Activated CD8-positive, alpha-beta memory T cell treated with anti-CD3 and anti-CD28 coated beads for 1 hour (primary cell): Measurements from ENCODE around the gene TIAM2.

ENCODE experiments used
- DNase-seq, 2 donors: peaks; one replicate each; pipeline ENCODE4 v3.0.0-alpha.2; 2020; ENCODE audit warnings: low read depth in 1 of 2; ENCODE audit errors: extremely low read depth in 1 of 2

The TIAM2 gene

DNA sequence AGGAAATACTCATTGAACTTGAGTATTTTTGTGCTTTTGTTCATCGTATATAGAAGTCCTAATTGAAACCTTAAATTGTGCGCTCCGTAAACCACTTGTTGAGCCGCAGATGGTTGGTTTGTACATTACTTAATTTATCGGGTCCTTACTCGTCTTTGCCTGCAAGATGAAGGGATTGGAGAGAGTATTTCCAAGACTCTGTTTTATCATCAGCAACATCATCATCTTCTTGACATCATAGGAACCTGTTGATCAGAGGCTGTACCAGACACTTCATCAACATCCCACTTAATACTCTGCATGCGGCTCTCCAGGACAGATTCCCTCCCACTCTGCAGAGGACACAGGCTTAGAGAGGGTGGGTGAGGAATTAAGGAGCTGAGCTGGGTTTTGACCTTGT is 28.6 kb downstream of the TIAM2 start:
- no peak for DNase-seq

DNA sequence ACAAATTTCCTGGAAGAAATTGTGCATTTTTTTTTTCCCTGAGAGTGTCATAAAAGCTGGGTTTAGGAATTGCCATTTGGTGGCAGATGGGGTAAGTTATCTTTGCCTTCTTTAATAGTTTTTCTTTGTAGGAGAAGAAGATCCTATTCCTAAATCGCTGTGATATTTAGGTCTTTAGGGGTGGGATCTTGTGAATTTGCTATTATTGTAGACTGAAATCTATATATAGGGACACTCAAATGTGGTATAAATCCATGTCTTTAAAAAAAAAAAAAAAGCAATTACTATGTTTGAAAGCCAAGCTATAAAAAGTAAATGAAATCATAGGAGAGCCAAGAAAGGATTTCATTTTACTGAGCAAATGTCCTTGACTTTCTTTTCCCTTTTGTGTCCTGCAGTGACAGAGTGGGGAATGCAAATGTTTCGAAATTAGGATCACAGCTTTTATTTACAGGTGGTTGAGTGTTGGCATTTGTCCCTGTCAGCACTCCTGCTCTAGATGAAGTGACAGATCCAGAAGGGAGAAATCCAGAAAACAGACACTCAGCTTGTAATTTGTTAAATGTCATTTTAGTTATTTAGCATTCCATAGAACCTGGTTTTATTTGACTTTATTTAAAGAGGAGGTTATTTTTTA is 29.4 kb downstream of the TIAM2 start:
- DNase-seq = no peak

DNA sequence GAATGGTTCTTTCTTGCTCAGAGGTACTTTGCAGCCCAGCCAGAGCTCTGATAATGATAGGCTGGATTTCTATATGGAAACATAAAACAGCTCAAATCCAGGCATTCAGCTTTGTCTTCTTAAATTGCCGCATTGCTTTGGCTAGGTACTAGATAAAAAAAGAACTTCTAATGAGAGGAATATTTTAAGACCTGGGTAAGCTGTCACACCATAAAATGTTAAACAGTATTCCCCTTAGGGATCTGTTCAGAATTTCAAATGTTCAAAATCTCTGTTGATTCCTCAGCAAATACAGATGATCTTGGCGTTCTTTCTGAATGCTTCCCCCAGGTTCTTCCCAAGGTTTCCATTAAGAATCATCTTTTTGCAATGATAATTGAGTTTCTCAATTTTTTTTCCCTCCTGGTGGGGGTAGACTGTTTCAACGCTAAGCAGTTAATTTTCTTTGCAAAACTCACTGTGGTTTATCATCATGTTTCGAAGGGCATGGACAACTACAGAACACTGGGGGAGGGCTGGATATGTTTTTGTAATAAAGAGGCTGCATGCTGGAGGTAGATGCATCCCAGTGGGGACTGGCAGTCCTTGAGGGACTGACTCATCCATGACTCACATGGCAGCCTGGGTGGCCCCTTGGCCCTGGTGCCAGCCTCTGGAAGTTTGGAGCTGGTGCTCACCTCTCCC is 31.0 kb downstream of the TIAM2 start:
- DNase-seq = no peak

DNA sequence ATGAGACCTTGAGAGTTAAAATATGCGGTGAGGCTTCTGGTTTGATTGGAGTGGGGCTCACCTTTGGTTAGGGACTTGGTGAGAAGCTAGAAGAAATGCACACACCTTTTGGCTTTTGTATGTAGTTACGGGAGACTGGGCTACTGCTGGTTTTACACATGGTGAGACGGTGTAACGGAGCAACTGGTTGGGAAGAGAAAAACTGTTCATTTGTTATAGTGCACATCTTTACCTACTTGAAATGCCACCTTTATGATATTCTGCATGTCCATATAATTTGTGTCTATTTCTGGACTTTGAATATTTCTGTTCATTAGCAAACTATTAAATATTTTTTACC is 31.6 kb downstream of the TIAM2 start:
- no peak for DNase-seq

DNA sequence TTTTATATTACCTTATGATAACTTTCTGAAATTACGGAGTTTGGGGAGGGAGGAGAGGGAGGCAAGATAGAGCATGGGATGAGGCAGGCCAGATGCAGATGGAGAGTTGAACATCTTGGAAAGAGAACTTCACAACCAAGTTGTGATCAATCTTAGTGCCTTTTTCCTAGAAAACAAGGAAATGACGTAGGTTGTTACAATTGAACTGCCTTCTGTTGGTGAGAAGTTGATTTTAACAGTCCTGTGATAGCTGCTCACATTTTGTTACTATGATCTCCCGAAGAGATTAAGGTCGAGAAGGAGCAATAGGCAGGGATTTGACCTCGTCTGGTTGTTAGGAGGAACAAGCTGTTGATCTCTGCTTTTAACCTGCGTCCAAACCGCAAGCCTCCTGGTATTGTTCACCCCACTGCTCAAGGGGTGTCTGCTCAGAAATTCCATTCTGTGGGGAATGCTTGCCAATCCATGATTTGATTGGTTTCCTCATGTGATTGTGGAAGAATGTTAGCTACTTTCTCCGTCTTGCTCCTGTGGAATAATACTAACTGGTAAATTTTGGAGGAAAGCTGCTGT is 35.1 kb downstream of the TIAM2 start:
- DNase-seq = no peak

DNA sequence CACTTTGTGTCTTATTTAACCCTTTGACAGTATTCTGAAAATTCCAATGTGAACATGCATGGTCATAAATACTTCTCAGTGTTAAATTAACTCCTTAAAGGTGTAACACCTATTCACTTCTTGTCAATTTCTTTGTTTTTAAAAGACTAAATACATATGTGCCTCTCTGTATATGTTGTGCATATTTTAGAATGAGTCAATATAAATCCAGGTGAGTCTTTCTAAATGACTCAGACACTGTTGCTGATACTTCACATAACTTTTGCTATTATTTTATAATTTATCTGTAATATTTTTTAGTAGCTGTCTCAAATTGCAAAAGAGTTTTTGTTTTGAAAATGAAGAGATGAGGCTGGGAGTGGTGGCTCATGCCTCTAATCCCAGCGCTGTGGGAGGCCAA is 36.0 kb downstream of the TIAM2 start:
- DNase-seq = no peak

DNA sequence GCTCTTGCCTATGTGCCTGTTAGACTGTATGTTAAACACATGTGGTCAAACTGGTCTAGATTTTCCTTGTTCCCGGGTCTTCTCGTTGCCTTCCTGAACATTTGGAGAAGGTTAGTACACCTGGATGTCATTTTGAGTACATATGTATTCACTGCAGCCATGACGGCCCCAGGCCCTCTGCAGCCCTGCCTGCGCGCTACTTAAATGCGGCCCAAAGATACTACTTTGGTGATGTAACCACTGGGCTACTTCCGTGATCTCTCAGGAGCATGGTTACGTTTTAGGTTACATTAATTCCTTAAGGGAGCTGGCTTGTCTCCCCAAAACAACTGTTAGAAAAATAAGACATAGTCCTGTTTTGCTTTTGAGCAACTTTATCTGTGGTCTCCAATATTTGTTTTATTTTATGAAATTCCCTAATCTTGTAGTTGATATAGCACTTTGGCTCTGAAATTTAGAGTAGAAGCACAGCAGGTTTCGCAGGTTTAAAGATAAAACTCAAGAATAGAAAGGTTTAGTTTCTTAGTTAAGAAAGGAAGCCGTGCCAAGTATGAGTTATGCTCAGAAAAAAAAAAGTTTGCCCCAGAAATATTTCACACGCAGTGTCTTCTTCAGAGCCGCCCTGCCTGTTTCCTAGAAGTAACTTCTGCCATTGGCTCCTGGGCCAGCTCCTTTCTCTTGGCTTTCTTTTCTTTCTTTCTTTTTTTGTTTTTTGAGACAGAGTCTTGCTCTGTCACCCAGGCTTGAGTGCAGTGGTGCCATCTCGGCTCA is 38.1 kb downstream of the TIAM2 start:
- no peak for DNase-seq

DNA sequence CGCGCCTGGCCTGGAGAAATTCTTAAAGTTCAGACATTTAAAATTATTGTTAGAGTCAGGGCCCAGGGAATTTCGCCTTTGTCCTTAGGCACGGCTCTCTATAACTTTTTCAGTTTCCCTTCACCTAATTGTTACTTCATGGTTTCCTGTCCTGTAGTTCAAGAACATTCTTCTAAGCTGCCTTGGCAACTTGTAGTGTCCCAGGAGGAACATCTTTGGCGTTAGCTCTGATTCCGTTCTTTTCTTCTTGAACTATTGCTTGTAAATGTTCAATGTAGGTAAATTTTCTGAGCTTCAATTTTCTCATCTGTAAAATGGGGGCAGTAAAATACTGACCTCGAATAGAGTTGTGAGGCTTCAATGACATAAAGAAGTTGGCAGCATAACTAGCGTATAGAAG is 41.8 kb downstream of the TIAM2 start:
- no peak for DNase-seq

DNA sequence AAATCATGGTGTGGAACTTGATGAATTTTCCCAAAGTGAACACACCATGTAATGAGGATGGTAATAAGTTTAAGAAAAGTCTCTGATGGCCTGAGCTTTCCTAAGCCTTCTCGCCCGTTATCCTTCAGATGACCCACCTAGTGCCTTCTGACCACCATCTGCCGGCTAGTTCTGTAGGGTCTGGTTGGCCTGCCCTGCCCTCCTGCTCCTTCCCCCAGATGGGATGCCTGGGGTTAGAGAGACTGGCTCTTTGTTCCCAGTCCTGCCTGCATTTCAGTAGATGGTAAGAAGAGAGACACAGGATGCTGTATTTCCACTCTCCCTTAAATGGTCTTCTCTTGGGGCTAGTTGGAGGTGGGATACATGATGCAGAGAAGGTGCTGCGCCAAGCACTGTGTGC is 43.0 kb downstream of the TIAM2 start:
- no peak for DNase-seq

DNA sequence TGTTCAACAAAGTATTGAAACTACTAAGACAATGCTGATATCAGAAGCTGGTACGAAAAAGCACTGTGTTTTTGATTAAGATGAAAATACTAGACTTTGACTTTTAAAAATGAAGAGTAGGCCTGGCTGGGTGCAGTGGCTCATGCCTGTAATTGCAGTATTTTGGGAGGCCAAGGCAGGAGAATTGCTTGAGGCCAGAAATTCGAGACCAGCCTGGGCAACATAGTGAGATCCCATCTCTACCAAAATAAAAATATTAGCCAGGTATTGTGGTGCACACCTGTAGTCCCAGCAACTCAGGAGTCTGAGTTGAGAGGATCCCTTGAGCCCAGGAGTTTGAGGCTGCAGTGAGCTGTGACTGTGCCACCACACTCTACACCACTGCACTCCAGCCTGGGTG is 43.4 kb downstream of the TIAM2 start:
- no peak for DNase-seq

DNA sequence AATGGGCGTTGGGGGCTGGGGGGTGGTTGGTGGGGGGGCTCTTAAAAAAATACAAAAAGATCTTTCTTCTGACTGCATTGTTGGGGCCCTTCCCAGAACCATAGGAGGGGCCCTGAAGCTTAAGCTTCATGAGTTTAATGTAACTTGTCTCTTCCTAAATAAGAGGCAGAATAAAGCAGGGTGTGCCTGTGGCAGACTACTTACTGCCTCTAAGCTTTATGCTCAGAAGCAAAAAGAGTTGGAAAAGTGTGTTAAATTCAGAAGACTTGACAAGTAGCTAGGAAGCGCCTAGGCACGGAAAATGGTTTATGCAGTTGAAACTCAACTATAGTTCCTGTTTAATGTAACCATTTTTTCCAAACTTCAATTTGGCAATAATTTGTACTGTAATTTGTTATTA is 44.5 kb downstream of the TIAM2 start:
- no peak for DNase-seq

DNA sequence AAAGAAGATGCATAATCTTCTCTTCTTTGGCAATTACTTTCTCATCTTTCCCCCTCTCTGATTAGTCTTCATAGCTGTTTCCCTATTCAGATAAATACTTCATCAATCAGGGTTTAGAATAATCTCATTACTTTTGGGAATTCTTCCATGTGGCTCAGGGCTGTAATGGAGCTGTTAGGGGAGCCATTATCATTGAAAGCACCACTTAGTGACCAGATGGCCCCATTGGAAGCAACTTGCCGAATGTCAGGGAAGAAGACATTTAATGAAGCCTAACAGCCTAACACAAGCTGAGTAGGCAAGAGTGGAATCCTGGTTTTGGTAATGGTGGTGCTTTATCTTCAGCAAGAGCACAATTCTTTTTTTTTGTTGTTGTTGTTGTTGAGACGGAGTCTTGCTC is 45.0 kb downstream of the TIAM2 start:
- no peak for DNase-seq

DNA sequence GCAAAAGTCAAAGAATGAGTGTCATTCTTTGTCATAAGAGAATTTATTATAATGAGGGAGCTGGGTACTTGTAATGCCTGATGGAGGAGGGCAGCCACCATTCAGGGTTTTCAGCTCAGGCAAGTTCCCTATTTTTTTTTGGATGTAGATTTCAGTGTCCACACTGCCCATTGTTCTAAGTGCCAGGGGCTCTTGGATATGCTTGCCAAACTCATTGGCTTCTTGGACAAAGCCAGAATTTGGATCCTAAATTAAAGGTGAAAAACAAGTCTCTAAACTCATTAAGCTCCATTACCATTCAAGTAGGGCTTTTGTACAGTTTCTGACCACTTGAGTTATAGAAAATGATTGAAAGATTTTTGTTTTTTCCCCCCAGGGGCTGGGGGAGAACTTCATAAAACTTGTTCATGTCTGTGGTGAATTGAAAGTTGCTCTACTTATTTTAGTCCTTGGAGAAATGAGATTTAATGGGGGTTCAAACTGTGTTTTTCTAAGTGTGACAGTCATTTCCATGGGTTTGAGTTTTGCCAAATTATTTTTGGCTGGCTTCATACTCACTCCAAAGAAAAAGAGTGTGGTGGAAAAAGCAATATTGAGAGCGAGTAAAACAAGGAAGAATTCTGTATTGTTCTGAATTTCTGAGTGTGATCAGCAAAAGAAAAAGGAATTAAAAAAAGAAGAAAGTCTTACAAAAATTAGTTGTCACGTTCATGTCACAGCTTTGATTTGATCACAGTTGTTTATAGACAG is 46.0 kb downstream of the TIAM2 start:
- DNase-seq = no peak

DNA sequence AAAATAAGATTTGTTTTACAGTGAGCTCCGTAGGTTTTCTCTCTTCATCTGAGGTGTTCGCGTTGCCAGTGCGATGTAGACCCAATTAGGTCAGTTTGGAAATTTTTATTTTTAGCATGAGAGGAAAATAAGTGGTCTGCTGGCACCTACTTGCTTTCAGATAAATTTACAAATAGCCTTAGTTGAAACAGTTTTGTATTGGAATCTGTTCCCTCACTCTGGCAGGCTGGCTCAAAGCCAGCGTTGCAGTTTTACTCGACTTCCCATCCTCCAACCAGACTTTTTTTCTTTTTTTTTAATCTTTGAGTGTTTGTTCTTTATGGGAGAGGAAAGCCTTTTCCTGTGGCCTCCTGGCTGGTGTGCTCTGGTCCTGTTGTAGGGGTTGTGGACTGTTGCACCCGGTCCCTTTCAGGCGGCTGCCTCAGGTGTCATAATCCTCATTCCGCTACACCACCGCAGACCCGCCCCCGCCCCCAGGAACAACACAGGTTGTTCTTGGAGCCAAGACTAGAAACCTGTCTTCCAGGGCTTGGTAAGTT is 46.7 kb downstream of the TIAM2 start:
- DNase-seq = no peak

DNA sequence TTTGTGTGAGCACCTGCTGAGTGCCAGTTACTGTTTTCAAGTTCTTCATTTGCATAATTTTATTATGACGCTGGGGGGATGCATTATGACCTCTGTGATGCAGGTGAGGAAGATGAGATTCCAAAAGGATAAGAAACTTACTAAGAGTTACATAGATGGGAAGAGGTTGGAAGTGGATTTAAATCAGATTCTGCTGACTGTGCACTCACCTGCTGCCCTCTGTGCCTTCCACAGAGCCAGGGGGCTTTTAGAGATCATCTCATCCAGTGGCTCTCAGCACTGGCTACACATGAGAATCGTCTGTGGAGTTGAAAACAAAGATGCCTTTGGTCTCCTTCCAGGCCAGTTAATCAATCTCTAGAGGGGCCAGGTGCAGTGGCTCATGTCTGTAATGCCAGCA is 47.9 kb downstream of the TIAM2 start:
- DNase-seq = no peak

DNA sequence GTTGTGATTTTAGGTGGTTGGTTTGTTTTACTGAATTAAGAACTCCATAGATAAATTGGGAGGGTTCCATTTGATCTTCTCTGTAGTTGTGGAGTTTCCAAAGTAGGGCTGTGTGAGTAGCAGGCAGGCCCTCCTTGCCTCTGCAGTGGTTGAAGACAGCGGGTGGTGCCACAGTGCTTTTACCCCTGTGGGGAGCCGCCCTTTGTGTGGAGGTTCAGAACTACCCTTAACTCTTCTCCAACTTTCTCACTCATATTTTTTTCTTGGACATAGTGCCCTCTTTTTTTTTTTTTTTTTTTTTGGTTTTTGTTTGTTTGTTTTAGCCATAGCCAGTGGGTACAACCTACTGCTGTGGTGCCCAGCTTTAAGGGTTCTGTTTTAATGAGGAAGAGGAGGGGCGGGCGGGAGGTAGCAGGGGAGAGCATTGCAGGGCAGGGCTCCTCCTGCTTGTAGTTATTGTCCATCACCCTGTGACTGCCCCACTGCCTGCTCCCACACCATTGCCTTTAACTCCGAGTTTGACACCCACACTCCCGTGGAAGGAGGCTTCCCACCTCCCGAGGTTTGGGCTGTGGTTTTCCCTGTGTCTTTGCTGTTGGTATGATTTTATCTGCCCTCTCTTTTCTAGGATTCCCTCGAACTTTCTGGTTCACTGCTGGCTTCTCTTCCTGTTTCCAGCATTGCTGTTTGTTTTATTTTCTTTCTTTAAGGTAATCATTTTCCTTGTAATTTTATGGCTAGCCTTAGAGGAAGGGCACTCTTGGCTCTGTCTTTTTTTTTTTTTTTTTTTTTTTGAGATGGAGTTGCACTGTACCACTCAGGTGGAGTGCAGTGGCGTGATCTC is 50.7 kb downstream of the TIAM2 start:
- DNase-seq = no peak

DNA sequence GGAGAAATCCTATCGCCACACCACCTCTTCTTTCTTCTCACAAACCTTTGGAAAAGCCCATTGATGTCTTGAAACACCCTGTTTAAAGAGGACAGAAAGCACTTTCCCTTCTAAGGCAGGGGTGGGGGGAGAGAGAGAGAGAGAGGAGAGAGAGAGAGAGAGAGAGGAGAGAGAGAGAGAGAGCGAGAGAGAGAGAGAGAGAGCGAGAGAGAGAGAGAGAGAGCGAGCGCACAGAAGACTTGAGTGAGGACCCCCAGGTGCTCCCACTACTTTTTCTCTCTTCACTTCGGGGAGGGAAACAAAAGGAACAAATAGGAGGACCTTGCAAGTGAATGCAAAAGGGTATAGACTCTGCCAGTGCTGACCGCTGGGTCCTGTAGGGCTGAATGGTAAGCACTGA is 52.4 kb downstream of the TIAM2 start:
- DNase-seq = no peak

DNA sequence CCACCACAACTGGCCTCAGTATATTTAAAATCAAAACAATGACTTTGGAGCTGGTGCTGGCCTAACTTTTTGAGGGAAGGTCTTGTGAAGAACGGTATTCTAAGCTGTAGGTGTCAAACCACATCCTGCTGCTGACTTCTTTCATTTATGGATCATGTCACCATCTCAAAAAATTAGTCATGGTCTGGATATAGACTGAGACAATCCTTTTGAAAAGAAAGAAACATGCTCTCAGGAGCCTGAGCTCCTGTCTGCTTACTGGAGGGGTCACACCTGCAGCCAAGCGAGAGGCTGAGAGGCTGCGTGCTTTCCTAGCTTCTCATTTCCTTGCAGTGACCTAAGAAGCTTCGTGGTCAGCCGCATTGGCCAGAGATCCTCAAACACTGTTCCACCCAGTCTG is 55.2 kb downstream of the TIAM2 start:
- DNase-seq = no peak

DNA sequence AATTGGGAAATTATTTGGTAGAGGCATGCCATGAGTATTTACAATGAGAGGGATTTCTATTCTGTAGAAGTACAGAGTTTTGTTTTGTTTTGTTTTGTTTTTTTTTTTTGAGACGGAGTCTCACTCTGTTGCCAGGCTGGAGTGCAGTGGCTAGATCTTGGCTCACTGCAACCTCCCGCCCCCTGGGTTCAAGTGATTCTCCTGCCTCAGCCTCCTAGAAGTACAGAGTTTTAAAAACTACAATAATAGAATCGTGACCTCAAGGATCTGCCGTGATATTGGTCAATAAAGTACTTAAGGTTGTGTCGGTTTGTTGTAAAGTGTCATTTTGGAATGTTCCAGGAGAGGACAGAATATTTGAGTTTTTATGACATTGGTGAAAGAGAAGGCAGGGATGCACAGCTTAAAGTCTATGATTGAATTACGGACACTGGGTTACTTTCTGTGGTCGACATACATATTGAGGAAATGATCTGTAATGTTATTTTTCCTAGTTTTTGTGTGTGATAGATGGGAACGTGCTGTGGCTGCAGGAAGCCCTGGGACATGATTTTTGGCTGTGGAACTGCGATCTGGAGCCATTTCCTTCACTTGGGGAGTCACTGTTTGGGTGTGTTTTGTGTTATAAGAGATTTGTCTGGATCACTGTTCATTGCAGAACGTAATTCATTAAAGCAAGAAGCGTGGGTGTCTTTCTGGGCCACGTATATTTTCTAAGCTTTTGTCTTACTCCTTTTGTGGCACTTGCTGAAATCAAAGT is 59.6 kb downstream of the TIAM2 start:
- DNase-seq = no peak
